HCT116 (cell line): ENCODE results near the gene POLE. TPM values are rescaled to one million over a fixed set of nuclear protein-coding genes. Genes with fewer than 3 reads are reported as not detected.
A peak's percentile ranks its signal among the peaks of the same experiment; 100 is the strongest.

Experiments
- ATAC-seq: fragments of 200-7000 bp; cut with Tn5 transposase; 2 replicates; pipeline ENCODE4 v1.9.1; 2020; ENCODE audit warnings: mild to moderate bottlenecking, moderate library complexity
- BruUV-seq: library from RNA; stranded (reverse); fragments of 400-500 nt; replicated peaks from 2 replicates; lab custom pipeline; 2021; lab: Mats Ljungman, UMichigan
- CTCF ChIA-PET: fragments of 300-600 bp; sonication (Branson Sonifier 250); formaldehyde crosslinking; loops from one replicate; lab custom pipeline; 2021; ENCODE audit warnings: antibody characterized with exemption; lab: Charles Lee
- POLR2A ChIA-PET: fragments of 300-600, 350-600 bp; sonication (Branson Sonifier 250); formaldehyde crosslinking; loops from one replicate; lab custom pipeline; 2021; ENCODE audit warnings: antibody characterized with exemption; lab: Charles Lee
- RAD21 ChIA-PET, 2 experiments: fragments of 300-600 bp; sonication (Branson Sonifier 250); formaldehyde crosslinking; loops; one replicate each; lab custom pipeline; 2023; ENCODE audit warnings: low total read pairs in 2 of 2; ENCODE audit not compliant: uncharacterized antibody in 2 of 2, unreplicated experiment in 2 of 2, low non-redundant PET in 1 of 2; lab: Charles Lee
- DNase-seq: peaks from one replicate; pipeline ENCODE4 v3.0.0-alpha.2; 2010; ENCODE audit warnings: low read depth, low spot score
- H2AFZ ChIP-seq: fragments of 200-600 bp; shearing (Covaris generic), sonication (generic); 2 replicates; pipeline ENCODE4 v1.6.1; 2017; ENCODE audit warnings: low read depth, mixed run types, mixed read lengths, antibody characterized with exemption, low read length; ENCODE audit not compliant: poor library complexity, severe bottlenecking
- H3K27ac ChIP-seq: 2 replicates; pipeline ENCODE4 v1.5.1; 2012; ENCODE audit warnings: low read depth, low read length
- H3K27me3 ChIP-seq: fragments of 200-600 bp; sonication (generic); 2 replicates; pipeline ENCODE4 v1.6.1; 2016; ENCODE audit warnings: mixed run types, low read length, mixed read lengths; ENCODE audit not compliant: insufficient read depth
- H3K36me3 ChIP-seq, 2 experiments: fragments of 200-500 bp in 1 of 2; fragments of 200-600 bp in 1 of 2; sonication (Bioruptor generic) in 1 of 2; sonication (generic) in 1 of 2; 2 replicates each; pipeline versions ENCODE4 v1.5.1 to v1.6.1; 2014 to 2016; ENCODE audit warnings: low read length in 2 of 2, inconsistent platforms in 1 of 2, mixed read lengths in 1 of 2, mixed run types in 1 of 2; ENCODE audit not compliant: insufficient read depth in 2 of 2, control insufficient read depth in 1 of 2
- H3K4me1 ChIP-seq, 2 experiments: fragments of 200-600 bp in 1 of 2; sonication (generic) in 1 of 2; 2 replicates each; pipeline versions ENCODE4 v1.5.1 to v1.6.1; 2012 to 2017; ENCODE audit warnings: low read length in 2 of 2, inconsistent platforms in 1 of 2, mild to moderate bottlenecking in 1 of 2, mixed read lengths in 1 of 2, mixed run types in 1 of 2, moderate library complexity in 1 of 2; ENCODE audit not compliant: insufficient read depth in 2 of 2, control insufficient read depth in 1 of 2
- H3K4me2 ChIP-seq: fragments of 200-600 bp; sonication (generic); 2 replicates; pipeline ENCODE4 v1.6.1; 2017; ENCODE audit warnings: mixed run types, low read length, mixed read lengths
- H3K4me3 ChIP-seq, 2 experiments: fragments of 200-600 bp in 1 of 2; sonication (generic) in 1 of 2; replicated peaks in 1 of 2; 2 replicates each; pipeline ENCODE4 v1.5.1; 2011 to 2016; ENCODE audit warnings: low read length in 2 of 2, control low read depth in 1 of 2, low read depth in 1 of 2, mild to moderate bottlenecking in 1 of 2, mixed read lengths in 1 of 2, mixed run types in 1 of 2
- H3K79me2 ChIP-seq: fragments of 200-600 bp; sonication (generic); 2 replicates; pipeline ENCODE4 v1.6.1; 2017; ENCODE audit warnings: mild to moderate bottlenecking, mixed run types, low read length, moderate library complexity, mixed read lengths; ENCODE audit not compliant: insufficient read depth
- H3K9ac ChIP-seq: fragments of 200-600 bp; sonication (generic); 2 replicates; pipeline ENCODE4 v1.6.1; 2016; ENCODE audit warnings: low read length, mixed read lengths
- H3K9me2 ChIP-seq: fragments of 200-600 bp; sonication (generic), shearing (Covaris generic); 2 replicates; pipeline ENCODE4 v1.6.1; 2017; ENCODE audit warnings: mixed run types, mild to moderate bottlenecking, moderate library complexity; ENCODE audit not compliant: insufficient read depth
- H3K9me3 ChIP-seq, 2 experiments: fragments of 200-500 bp in 1 of 2; fragments of 200-600 bp in 1 of 2; sonication (Bioruptor generic) in 1 of 2; sonication (generic) in 1 of 2; 2 replicates each; pipeline ENCODE4 v1.6.1; 2014 to 2017; ENCODE audit warnings: low read length in 2 of 2, mixed read lengths in 2 of 2, inconsistent platforms in 1 of 2, low read depth in 1 of 2, mild to moderate bottlenecking in 1 of 2, mixed run types in 1 of 2, moderate library complexity in 1 of 2; ENCODE audit not compliant: control insufficient read depth in 1 of 2, insufficient read depth in 1 of 2
- H4K20me1 ChIP-seq: fragments of 200-600 bp; sonication (generic), shearing (Covaris generic); 2 replicates; pipeline ENCODE4 v1.6.1; 2017; ENCODE audit warnings: mixed run types, mild to moderate bottlenecking, moderate library complexity; ENCODE audit not compliant: insufficient read depth
- ATF3 ChIP-seq: IDR thresholded peaks from 2 replicates; pipeline ENCODE4 v1.6.1; 2012
- CBX3 ChIP-seq: IDR thresholded peaks from 2 replicates; pipeline ENCODE4 v1.6.1; 2012; ENCODE audit warnings: low read depth
- CEBPB ChIP-seq: IDR thresholded peaks from 2 replicates; pipeline ENCODE4 v1.6.1; 2012; ENCODE audit warnings: low read depth
- EGR1 ChIP-seq: IDR thresholded peaks from 2 replicates; pipeline ENCODE4 v1.6.1; 2012; ENCODE audit warnings: low read depth
- EZH2phosphoT487 ChIP-seq: fragments of 200-600 bp; IDR thresholded peaks from 2 replicates; pipeline ENCODE4 v1.6.1; 2018; ENCODE audit warnings: antibody characterized with exemption, borderline replicate concordance
- JUND ChIP-seq: IDR thresholded peaks from 2 replicates; pipeline ENCODE4 v1.6.1; 2012
- MAX ChIP-seq: IDR thresholded peaks from 2 replicates; pipeline ENCODE4 v1.6.1; 2012
- POLR2AphosphoS5 ChIP-seq: IDR thresholded peaks from 2 replicates; pipeline ENCODE4 v1.6.1; 2011; ENCODE audit warnings: mild to moderate bottlenecking, low read depth, low read length, moderate library complexity
- RAD21 ChIP-seq: IDR thresholded peaks from 2 replicates; pipeline ENCODE4 v1.6.1; 2012; ENCODE audit warnings: low read depth, mild to moderate bottlenecking
- SIN3A ChIP-seq: IDR thresholded peaks from 2 replicates; pipeline ENCODE4 v1.6.1; 2012; ENCODE audit warnings: low read depth
- ZBTB33 ChIP-seq: IDR thresholded peaks from 2 replicates; pipeline ENCODE4 v1.6.1; 2011; ENCODE audit warnings: mild to moderate bottlenecking, low read length, moderate library complexity; ENCODE audit not compliant: insufficient replicate concordance; ENCODE audit errors: extremely low read depth
- ZFX ChIP-seq: fragments of 450-650 bp; IDR thresholded peaks from 2 replicates; pipeline ENCODE4 v1.6.1; 2017
- intact Hi-C: fragments of 100-400 bp; cut with micrococcal nuclease; formaldehyde crosslinking; loops from 2 replicates; pipeline ENCODE4 v1.10.0; 2022
- total RNA-seq: library from RNA; stranded (reverse); gene quantifications from one replicate; pipeline ENCODE4 v1.2.1, GENCODE V29; 2021; ENCODE audit not compliant: unreplicated experiment

POLE gene
- total RNA-seq, 1 experiment from 2014 or later = 128 TPM

GRCh38 chr12:132582058-132582420, 105.1 kb downstream of the POLE start:
- Histone ChIP-seq H2AFZ (no peak overlapping the region), H4K20me1 (no peaks in the 10 kb centered on the region; the same call in 1 of the 2 replicates), H3K9me3 (no peaks in the 10 kb centered on the region), H3K4me3 (no peak overlapping the region), H3K9ac (no peak overlapping the region), H3K4me2 (no peak overlapping the region), H3K4me1 (no peaks in the 10 kb centered on the region), H3K27me3 (no peaks in the 10 kb centered on the region), H3K79me2 (no peaks in the 10 kb centered on the region), H3K27ac (no peak overlapping the region), H3K9me2 (no peaks in the 10 kb centered on the region), H3K36me3 (peaks cover 12 to 14% of the 10 kb centered on the region in 2 experiments; a peak in 3 of 4 replicates)
- intact Hi-C loops = no loop called here
- CTCF ChIA-PET = no interaction called here
- no TSS peak for BruUV-seq
- ATAC-seq (peak; percentile 27), DNase-seq (no peak)
- POLR2A ChIA-PET = no interaction called here
- RAD21 ChIA-PET = no interaction called here
- TF ChIP-seq CBX3 = no peak
- no peak for TF ChIP-seq EGR1
- no peak for TF ChIP-seq EZH2phosphoT487
- no peak for TF ChIP-seq POLR2AphosphoS5
- no peak for TF ChIP-seq ZFX
- no peak for TF ChIP-seq ATF3
- TF ChIP-seq JUND = no peak
- no peak for TF ChIP-seq SIN3A
- no peak for TF ChIP-seq CEBPB
- no peak for TF ChIP-seq ZBTB33
- no peak for TF ChIP-seq RAD21
- TF ChIP-seq MAX = no peak
